Endothelial cell of umbilical vein (primary cell): ENCODE measurements around the gene LGALS7. TPM values are rescaled to one million over a fixed set of nuclear protein-coding genes. Genes with fewer than 3 reads are reported as not detected.
A peak's percentile ranks its signal among the peaks of the same experiment; 100 is the strongest.

Source experiments
- BruUV-seq: library from RNA; stranded (reverse); fragments of 400-500 nt; replicated peaks from 2 replicates; lab custom pipeline; 2021; lab: Mats Ljungman, UMichigan
- CTCF ChIA-PET: fragments of 300-600, 350-600 bp; sonication (Branson Sonifier 250); formaldehyde crosslinking; loops from one replicate; lab custom pipeline; 2021; ENCODE audit warnings: antibody characterized with exemption, inconsistent platforms; lab: Charles Lee
- POLR2A ChIA-PET: fragments of 300-600, 350-600 bp; sonication (Branson Sonifier 250); formaldehyde crosslinking; loops from one replicate; lab custom pipeline; 2021; ENCODE audit warnings: antibody characterized with exemption, inconsistent platforms; lab: Charles Lee
- DNase-seq: peaks from one replicate; pipeline ENCODE4 v3.0.0-alpha.2; 2011; ENCODE audit warnings: low read depth, low spot score
- FAIRE-seq: peaks from 2 replicates; lab custom pipeline; 2011; peaks lifted over from hg19 to GRCh38; lab: Jason Lieb, UNC
- H2AFZ ChIP-seq: 2 replicates; pipeline ENCODE4 v1.6.0; 2012; ENCODE audit warnings: low read depth, low read length, control low read depth, inconsistent platforms
- H3K27ac ChIP-seq: 2 replicates; pipeline ENCODE4 v1.5.1; 2011; ENCODE audit warnings: low read depth, mild to moderate bottlenecking, control low read depth, low read length, moderate library complexity; ENCODE audit not compliant: insufficient read depth
- H3K27me3 ChIP-seq, 2 experiments: 2 replicates each; pipeline versions ENCODE4 v1.6.0 to v1.6.1; 2011; ENCODE audit warnings: low read length in 2 of 2, mixed read lengths in 1 of 2; ENCODE audit not compliant: control insufficient read depth in 2 of 2, insufficient read depth in 2 of 2
- H3K36me3 ChIP-seq, 2 experiments: 2 replicates in 1 of 2; 3 replicates in 1 of 2; pipeline ENCODE4 v1.5.1; 2011; ENCODE audit warnings: low read length in 2 of 2, mild to moderate bottlenecking in 1 of 2, moderate library complexity in 1 of 2; ENCODE audit not compliant: control insufficient read depth in 2 of 2, insufficient read depth in 2 of 2; ENCODE audit errors: extremely low read depth in 1 of 2
- H3K4me1 ChIP-seq: 3 replicates; pipeline ENCODE4 v1.5.1; 2011; ENCODE audit warnings: mild to moderate bottlenecking, low read length; ENCODE audit not compliant: control insufficient read depth, insufficient read depth; ENCODE audit errors: extremely low read depth
- H3K4me2 ChIP-seq: 2 replicates; pipeline ENCODE4 v1.6.1; 2011; ENCODE audit warnings: low read length, control low read depth, mixed read lengths; ENCODE audit not compliant: insufficient read depth
- H3K4me3 ChIP-seq, 3 experiments: fragments of 200-600 bp in 1 of 3; sonication (generic), shearing (Covaris generic) in 1 of 3; replicated peaks in 1 of 3; 2 replicates each; pipeline ENCODE4 v1.5.1; 2011 to 2016; ENCODE audit warnings: control low read depth in 3 of 3, low read length in 3 of 3, mild to moderate bottlenecking in 2 of 3, inconsistent platforms in 1 of 3, low read depth in 1 of 3, moderate library complexity in 1 of 3; ENCODE audit not compliant: insufficient read depth in 1 of 3
- H3K79me2 ChIP-seq: 2 replicates; pipeline ENCODE4 v1.6.0; 2012; ENCODE audit warnings: low read length, inconsistent platforms; ENCODE audit not compliant: control insufficient read depth, insufficient read depth
- H3K9ac ChIP-seq: replicated peaks from 2 replicates; pipeline ENCODE3; 2011; ENCODE audit warnings: low read length, control low read depth; ENCODE audit not compliant: insufficient read depth; ENCODE audit errors: extremely low read depth
- H3K9me1 ChIP-seq: replicated peaks from 3 replicates; pipeline ENCODE4 v1.6.0; 2011; ENCODE audit warnings: mild to moderate bottlenecking, low read length; ENCODE audit not compliant: control insufficient read depth, insufficient read depth; ENCODE audit errors: extremely low read depth
- H3K9me3 ChIP-seq: replicated peaks from 2 replicates; pipeline ENCODE4 v1.5.1; 2012; ENCODE audit warnings: low read length, inconsistent platforms; ENCODE audit not compliant: control insufficient read depth, insufficient read depth
- H4K20me1 ChIP-seq: replicated peaks from 2 replicates; pipeline ENCODE3; 2011; ENCODE audit warnings: mild to moderate bottlenecking, low read length; ENCODE audit not compliant: control insufficient read depth, insufficient read depth; ENCODE audit errors: extremely low read depth
- CTCF ChIP-seq, 2 donors: IDR thresholded peaks; 1 replicate in 1 of 2; 2 replicates in 1 of 2; pipeline ENCODE4 v1.5.1; 2011; ENCODE audit warnings: low read length in 2 of 2, mild to moderate bottlenecking in 2 of 2, moderate library complexity in 2 of 2, control low read depth in 1 of 2, inconsistent platforms in 1 of 2, low read depth in 1 of 2; ENCODE audit not compliant: insufficient read depth in 1 of 2; ENCODE audit errors: extremely low read depth in 1 of 2
- EZH2 ChIP-seq: IDR thresholded peaks from 2 replicates; pipeline ENCODE4 v1.6.1; 2012; ENCODE audit warnings: borderline replicate concordance, low read depth, mild to moderate bottlenecking, moderate library complexity, low read length, inconsistent platforms; ENCODE audit not compliant: severe bottlenecking
- FOS ChIP-seq: IDR thresholded peaks from 2 replicates; pipeline ENCODE4 v1.6.1; 2011; ENCODE audit warnings: mild to moderate bottlenecking, low read length, moderate library complexity, borderline replicate concordance; ENCODE audit not compliant: insufficient read depth
- GATA2 ChIP-seq: IDR thresholded peaks from 2 replicates; pipeline ENCODE4 v1.7.0; 2011; ENCODE audit warnings: low read depth, mild to moderate bottlenecking, moderate library complexity, mixed read lengths, low read length; ENCODE audit not compliant: insufficient read length, insufficient read depth
- JUN ChIP-seq: IDR thresholded peaks from 2 replicates; pipeline ENCODE4 v1.6.1; 2011; ENCODE audit warnings: borderline replicate concordance, low read depth; ENCODE audit not compliant: insufficient read length, insufficient read depth
- MYC ChIP-seq: IDR thresholded peaks from one replicate; pipeline ENCODE4 v1.6.1; 2011; ENCODE audit warnings: mild to moderate bottlenecking, low read depth, low read length
- POLR2A ChIP-seq: IDR thresholded peaks from 2 replicates; pipeline ENCODE4 v1.6.1; 2012; ENCODE audit warnings: low read depth, mild to moderate bottlenecking, control low read depth, low read length
- POLR2AphosphoS5 ChIP-seq: IDR thresholded peaks from 2 replicates; pipeline ENCODE4 v1.6.1; 2012; ENCODE audit warnings: low read depth, mild to moderate bottlenecking, control low read depth, low read length, moderate library complexity; ENCODE audit not compliant: insufficient read depth
- dilution Hi-C: fragments of 300-500 bp; cut with MboI; formaldehyde crosslinking; loops from one replicate; pipeline ENCODE4 v1.15.0; 2019; ENCODE audit warnings: low sequenced_read_pairs; ENCODE audit not compliant: extremely low pct_ligation_motif_present
- intact Hi-C: fragments of 100-400 bp; cut with micrococcal nuclease; formaldehyde crosslinking; loops from one replicate; pipeline ENCODE4 v1.10.0; 2022
- polyA plus RNA-seq, 4 experiments: library from polyadenylated mRNA; depleted of rRNA in 3 of 4; stranded (reverse) in 3 of 4; unstranded in 1 of 4; fragments of >200 nt; gene quantifications; 2 replicates each; pipeline versions ENCODE4 v1.2.1 to v1.2.3, GENCODE V29; 2011 to 2012; ENCODE audit warnings: missing spikeins in 1 of 4
- total RNA-seq: library from RNA; stranded (reverse); gene quantifications from 2 replicates; pipeline ENCODE4 v1.2.3, GENCODE V29; 2021
- TF ChIP-seq, protein P1 (sequence below): IDR thresholded peaks from 2 replicates; pipeline ENCODE4 v1.6.1; 2011; ENCODE audit not compliant: insufficient read depth, insufficient read length

The LGALS7 gene
- total and polyA plus RNA-seq, 2 donors (not counting 3 experiments of a cell fraction or from before 2014, with no cell fraction given), result not detected

GRCh38 chr19:38723990-38724854 lies 49.1 kb downstream of the LGALS7 start:
- Histone ChIP-seq H3K36me3 (peaks cover 17 to 83% of the 10 kb centered on the region in 2 experiments), H3K9me1 (no peaks in the 10 kb centered on the region), H3K9me3 (no peaks in the 10 kb centered on the region), H3K27me3 (no peaks in the 10 kb centered on the region), H3K4me2 (no peak overlapping the region), H3K4me1 (no peaks in the 10 kb centered on the region), H3K9ac (no peak overlapping the region), H2AFZ (no peak overlapping the region), H3K79me2 (no peaks in the 10 kb centered on the region), H3K4me3 (no peak overlapping the region), H4K20me1 (no peaks in the 10 kb centered on the region), H3K27ac (no peak overlapping the region)
- dilution Hi-C loops, result no loop called here
- TF ChIP-seq JUN (no peak), FOS (no peak)
- DNase-seq (no peak), FAIRE-seq (no peak)
- TSS peak; percentile 91 for BruUV-seq
- POLR2A ChIA-PET, result interaction anchor here (0.7 kb wide), 1 partner anchor 65 kb away, joined by 4 read pairs; no protein-coding TSS in a partner anchor
- CTCF ChIA-PET, result interaction anchor here (0.9 to 2.2 kb wide), 4 partner anchors 10 to 206 kb away, joined by 3 to 8 read pairs (median 4); partner anchors contain the start of genes MRPS12 and SARS2
- intact Hi-C loops, result no loop called here

- Histone ChIP-seq H3K27me3 (no peaks in the 10 kb centered on the region), H3K9me3 (no peaks in the 10 kb centered on the region), H3K9ac (no peak overlapping the region), H3K4me2 (no peak overlapping the region), H3K36me3 (peaks cover 21 to 83% of the 10 kb centered on the region in 2 experiments), H4K20me1 (no peaks in the 10 kb centered on the region), H2AFZ (no peak overlapping the region), H3K4me1 (no peaks in the 10 kb centered on the region), H3K27ac (no peak overlapping the region), H3K4me3 (no peak overlapping the region), H3K79me2 (no peaks in the 10 kb centered on the region), H3K9me1 (no peaks in the 10 kb centered on the region)
- TF ChIP-seq GATA2 (no peak), POLR2A (no peak), EZH2 (no peak), JUN (no peak), POLR2AphosphoS5 (no peak), MYC (no peak), FOS (no peak), CTCF (IDR thresholded peaks at IDR 0.05; ENCODE audit: extremely low read depth in 1 of 2, insufficient read depth in 1 of 2, low read depth in 1 of 2, low read length in 2 of 2) (no peak)
- TF ChIP-seq, protein P1, sequence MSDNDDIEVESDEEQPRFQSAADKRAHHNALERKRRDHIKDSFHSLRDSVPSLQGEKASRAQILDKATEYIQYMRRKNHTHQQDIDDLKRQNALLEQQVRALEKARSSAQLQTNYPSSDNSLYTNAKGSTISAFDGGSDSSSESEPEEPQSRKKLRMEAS, result no peak
- intact Hi-C loops, result no loop called here
- POLR2A ChIA-PET, result interaction anchor here (0.7 kb wide), 1 partner anchor 64 kb away, joined by 4 read pairs; no protein-coding TSS in a partner anchor
- dilution Hi-C loops, result no loop called here
- FAIRE-seq (no peak), DNase-seq (no peak)
- no TSS peak for BruUV-seq
- CTCF ChIA-PET, result interaction anchor here (0.9 to 2.2 kb wide), 4 partner anchors 11 to 207 kb away, joined by 3 to 8 read pairs (median 4); partner anchors contain the start of genes MRPS12 and SARS2
Observed at GRCh38 chr19:38723606-38723965, 49.7 kb downstream of the LGALS7 start.
